NCI-H2196 treated with DMSO at 0.1 percent for 48 hours (cell line): ENCODE data around the gene ZNF680.
"Not testable (repeated sequence)": the region's sequence is repeated elsewhere in the genome, so short reads cannot be mapped to it uniquely, and the experiment has no call there.

Experiments used
- DNase-seq: peaks from one replicate; lab custom pipeline; 2025; ENCODE audit not compliant: unreplicated experiment; lab: John Stamatoyannopoulos, UW

The ZNF680 gene

GRCh38 chr7:64557601-64558322, 5.1 kb downstream of the ZNF680 start:
- DNase-seq: no peak

GRCh38 chr7:64555046-64555445, 7.8 kb downstream of the ZNF680 start:
- no peak for DNase-seq

- DNase-seq: not testable (repeated sequence)
These were observed 8.7 kb downstream of the ZNF680 start for GRCh38 chr7:64554188-64554587.

- DNase-seq: no peak
These were observed 11.3 kb downstream of the ZNF680 start for GRCh38 chr7:64551375-64552142.

GRCh38 chr7:64544010-64544409, 18.9 kb downstream of the ZNF680 start:
- no peak for DNase-seq

GRCh38 chr7:64541438-64542359, 21.2 kb downstream of the ZNF680 start:
- DNase-seq: no peak

- no peak for DNase-seq
These were observed 29.1 kb downstream of the ZNF680 start for GRCh38 chr7:64533756-64534155.

- no peak for DNase-seq
These were observed 34.1 kb downstream of the ZNF680 start for GRCh38 chr7:64528770-64529169.

- DNase-seq: no peak
These were observed 41.4 kb downstream of the ZNF680 start for GRCh38 chr7:64521409-64521984.

- DNase-seq: no peak
These were observed 46.4 kb downstream of the ZNF680 start for GRCh38 chr7:64516451-64516850.

GRCh38 chr7:64515781-64516180, 47.1 kb downstream of the ZNF680 start:
- no peak for DNase-seq

- DNase-seq: no peak
These were observed 47.5 kb downstream of the ZNF680 start for GRCh38 chr7:64515330-64515729.

- DNase-seq: no peak
These were observed 53.3 kb downstream of the ZNF680 start for GRCh38 chr7:64509583-64509982.

GRCh38 chr7:64504581-64505120, 58.2 kb downstream of the ZNF680 start:
- no peak for DNase-seq

GRCh38 chr7:64498270-64498669, 64.6 kb downstream of the ZNF680 start:
- DNase-seq: no peak

GRCh38 chr7:64494912-64495461, 67.9 kb downstream of the ZNF680 start:
- no peak for DNase-seq

GRCh38 chr7:64485623-64486022, 77.2 kb downstream of the ZNF680 start:
- no peak for DNase-seq
